ENCODE measurements around the gene DGCR6L. TPM values are rescaled to one million over a fixed set of nuclear protein-coding genes. Genes with fewer than 3 reads are reported as not detected.

DGCR6L gene
- total RNA-seq (2022; extraction: Qiagen RNA extraction) = 30.0 to 44.6 TPM (median 42.0 TPM) in 5 replicates

DNA sequence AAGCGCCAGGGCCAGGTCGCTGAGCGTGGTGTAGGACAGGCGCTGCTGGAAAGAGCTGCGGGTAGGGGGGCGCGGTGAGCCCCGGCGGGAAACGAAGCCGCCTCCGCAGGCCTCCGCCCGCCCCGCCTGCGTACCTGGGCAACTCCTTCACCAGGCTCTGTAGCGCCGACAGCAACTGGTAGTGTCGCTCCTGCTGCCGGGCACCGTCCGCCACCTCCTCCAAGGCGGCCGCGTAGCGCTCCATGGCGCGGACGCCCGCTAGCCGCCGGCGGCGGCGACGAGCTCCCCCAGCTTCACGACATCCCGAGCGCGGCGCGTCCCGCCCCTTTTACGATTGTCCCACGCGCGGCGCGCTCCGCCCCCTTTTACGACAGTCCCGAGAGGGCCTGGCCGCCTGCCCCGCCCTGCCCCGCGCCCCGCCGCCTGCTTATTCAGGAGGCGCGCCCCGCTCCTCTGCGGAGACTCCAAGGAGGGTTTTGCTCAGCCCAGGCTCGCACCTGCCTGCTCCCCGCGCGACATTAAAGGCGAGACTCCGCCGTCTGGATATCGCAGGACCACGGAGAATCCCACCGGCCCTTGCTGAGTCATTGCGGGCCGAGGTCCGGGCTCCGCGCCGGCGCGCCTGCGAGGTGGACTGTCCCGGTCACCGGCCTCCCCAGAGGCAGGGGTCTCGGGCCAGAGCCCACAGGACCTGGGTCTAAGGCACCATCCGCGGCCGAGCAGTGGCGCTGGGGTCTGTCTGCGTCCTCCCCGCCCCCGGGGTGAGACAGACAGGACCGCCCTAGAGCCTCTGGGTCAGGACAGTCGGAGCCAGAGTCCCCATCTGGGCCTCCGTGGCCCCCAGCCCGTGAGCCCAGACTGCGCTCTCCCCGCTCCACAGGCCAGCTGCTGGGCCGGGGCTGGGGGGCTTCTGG, at the start of gene DGCR6L:
DGCR6L (minus strand) TSS at position 316 of the 914 bp plus-strand sequence; CDS start at position 244, 72 bp downstream.

GRCh38 chr22:20268279-20269012, 51.4 kb downstream of the DGCR6L start, which contains the start of gene RTN4R:
Gene RTN4R, minus strand, starts transcription at chr22:20268318. Its CDS starts 226 bp downstream, at chr22:20268092.

Other genes starting within 250 kb of the DGCR6L start
- gene DGCR8, start 239.8 kb downstream of the DGCR6L start, total RNA-seq (2022; extraction: Qiagen RNA extraction) = 18.5 to 23.0 TPM (median 19.8 TPM) in 5 replicates
- gene RANBP1, start 204.0 kb downstream of the DGCR6L start, total RNA-seq (2022; extraction: Qiagen RNA extraction) = 237 to 302 TPM (median 285 TPM) in 5 replicates
- 20.7 to 25.6 TPM (median 24.0 TPM) in 5 replicates for gene TRMT2A, start 202.8 kb downstream of the DGCR6L start, total RNA-seq (2022; extraction: Qiagen RNA extraction)
- gene ZDHHC8, start 188.3 kb downstream of the DGCR6L start, total RNA-seq (2022; extraction: Qiagen RNA extraction) = 28.3 to 39.5 TPM (median 34.2 TPM) in 5 replicates
- gene CCDC188, start 169.0 kb downstream of the DGCR6L start, total RNA-seq (2022; extraction: Qiagen RNA extraction) = not detected in 5 replicates
- 8.0 to 14.9 TPM (median 12.4 TPM) in 5 replicates for gene RTN4R, start 51.7 kb downstream of the DGCR6L start, total RNA-seq (2022; extraction: Qiagen RNA extraction)
- gene ZNF74, start 74.1 kb upstream of the DGCR6L start, total RNA-seq (2022; extraction: Qiagen RNA extraction) = 5.9 to 7.4 TPM (median 6.7 TPM) in 5 replicates
- gene SCARF2, start 117.8 kb upstream of the DGCR6L start, total RNA-seq (2022; extraction: Qiagen RNA extraction) = 0.66 to 1.2 TPM (median 0.86 TPM) in 5 replicates
- 8.2 to 11.8 TPM (median 11.0 TPM) in 5 replicates for gene KLHL22, start 175.7 kb upstream of the DGCR6L start, total RNA-seq (2022; extraction: Qiagen RNA extraction)
- gene MED15, start 187.6 kb upstream of the DGCR6L start, total RNA-seq (2022; extraction: Qiagen RNA extraction) = 58.2 to 71.0 TPM (median 61.5 TPM) in 5 replicates

All from A549 treated with Hydrocortisone at 1 μM for 4 hours (cell line).